HEK293 (cell line): ENCODE data around the gene RPAP3.

ENCODE experiments used
- CTCF ChIA-PET: fragments of 350-600 bp; formaldehyde crosslinking; extraction: SDS; loops from one replicate; lab custom pipeline; 2021; ENCODE audit warnings: antibody characterized with exemption; lab: Yijun Ruan, JAX
- POLR2A ChIA-PET: fragments of 300-600 bp; formaldehyde crosslinking; extraction: SDS; loops from one replicate; lab custom pipeline; 2020; ENCODE audit warnings: antibody characterized with exemption, inconsistent platforms; lab: Yijun Ruan, JAX
- H3K27ac ChIP-seq: fragments of 200-500 bp; sonication (Bioruptor generic); 2 replicates; pipeline ENCODE4 v1.5.1; 2014; ENCODE audit warnings: low read depth, low read length, control low read depth, inconsistent platforms; ENCODE audit errors: extremely low read depth
- H3K36me3 ChIP-seq, 2 experiments: fragments of 200-500 bp in 1 of 2; sonication (Bioruptor generic) in 1 of 2; 1 replicate in 1 of 2; 2 replicates in 1 of 2; pipeline ENCODE4 v1.5.1; 2014 to 2017; ENCODE audit warnings: inconsistent platforms in 2 of 2, low read length in 2 of 2; ENCODE audit not compliant: control insufficient read depth in 2 of 2, insufficient read depth in 1 of 2
- H3K4me1 ChIP-seq: fragments of 200-500 bp; sonication (Bioruptor generic); 2 replicates; pipeline ENCODE4 v1.5.1; 2014; ENCODE audit warnings: mild to moderate bottlenecking, low read length, inconsistent platforms; ENCODE audit not compliant: control insufficient read depth, insufficient read depth
- H3K4me3 ChIP-seq: 2 replicates; pipeline ENCODE4 v1.5.1; 2011; ENCODE audit warnings: low read depth, mild to moderate bottlenecking, control low read depth, low read length, moderate library complexity
- H3K9me3 ChIP-seq: fragments of 200-500 bp; sonication (Bioruptor generic); 2 replicates; pipeline ENCODE4 v1.5.1; 2014; ENCODE audit warnings: low read depth, low read length, inconsistent platforms; ENCODE audit not compliant: control insufficient read depth, insufficient read depth
- HOXD13 ChIP-seq: sonication (generic); formaldehyde crosslinking; IDR thresholded peaks from 2 replicates; pipeline ENCODE4 v1.8.0; 2022; ENCODE audit warnings: missing genetic modification reagents, borderline replicate concordance
- KLF10 ChIP-seq: fragments of 450-650 bp; IDR thresholded peaks from 2 replicates; pipeline ENCODE4 v1.5.1; 2018; ENCODE audit warnings: missing biosample characterization, mild to moderate bottlenecking, missing genetic modification characterization
- KLF7 ChIP-seq: fragments of 450-650 bp; formaldehyde crosslinking; IDR thresholded peaks from 2 replicates; pipeline ENCODE4 v1.5.1; 2016; ENCODE audit warnings: missing biosample characterization, missing genetic modification characterization, borderline replicate concordance
- KLF9 ChIP-seq: fragments of 450-650 bp; formaldehyde crosslinking; IDR thresholded peaks from 2 replicates; pipeline ENCODE4 v1.5.1; 2016; ENCODE audit warnings: missing biosample characterization, missing genetic modification characterization, low read depth
- PBX3 ChIP-seq: sonication (generic); formaldehyde crosslinking; IDR thresholded peaks from 2 replicates; pipeline ENCODE4 v1.8.1; 2022; ENCODE audit warnings: mild to moderate bottlenecking, moderate library complexity, missing genetic modification reagents
- SP7 ChIP-seq: fragments of 450-650 bp; formaldehyde crosslinking; IDR thresholded peaks from 2 replicates; pipeline ENCODE4 v1.5.1; 2016; ENCODE audit warnings: missing biosample characterization, missing genetic modification characterization
- WT1 ChIP-seq: fragments of 450-650 bp; formaldehyde crosslinking; IDR thresholded peaks from 2 replicates; pipeline ENCODE4 v1.5.1; 2016; ENCODE audit warnings: missing biosample characterization, missing genetic modification characterization
- ZBTB48 ChIP-seq: fragments of 450-650 bp; formaldehyde crosslinking; IDR thresholded peaks from 2 replicates; pipeline ENCODE4 v1.5.1; 2016; ENCODE audit warnings: missing biosample characterization, missing genetic modification characterization
- ZNF157 ChIP-seq: fragments of 450-650 bp; formaldehyde crosslinking; IDR thresholded peaks from 2 replicates; pipeline ENCODE4 v1.5.1; 2016; ENCODE audit warnings: missing biosample characterization, missing genetic modification characterization
- ZNF184 ChIP-seq: fragments of 450-650 bp; IDR thresholded peaks from 2 replicates; pipeline ENCODE4 v1.5.1; 2018; ENCODE audit warnings: missing biosample characterization, mild to moderate bottlenecking, missing genetic modification characterization
- ZNF266 ChIP-seq: fragments of 450-650 bp; formaldehyde crosslinking; IDR thresholded peaks from 2 replicates; pipeline ENCODE4 v1.5.1; 2016; ENCODE audit warnings: missing biosample characterization, missing genetic modification characterization, low read depth
- ZNF398 ChIP-seq: fragments of 450-650 bp; formaldehyde crosslinking; IDR thresholded peaks from 2 replicates; pipeline ENCODE4 v1.5.1; 2017; ENCODE audit warnings: missing biosample characterization, missing genetic modification characterization
- ZNF433 ChIP-seq: fragments of 450-650 bp; formaldehyde crosslinking; IDR thresholded peaks from 2 replicates; pipeline ENCODE4 v1.5.1; 2016; ENCODE audit warnings: missing biosample characterization, missing genetic modification characterization, low read depth
- ZNF510 ChIP-seq: fragments of 450-650 bp; formaldehyde crosslinking; IDR thresholded peaks from 2 replicates; pipeline ENCODE4 v1.5.1; 2018; ENCODE audit warnings: mild to moderate bottlenecking, missing genetic modification characterization, missing biosample characterization; ENCODE audit not compliant: insufficient replicate concordance
- ZNF530 ChIP-seq: fragments of 450-650 bp; formaldehyde crosslinking; IDR thresholded peaks from 2 replicates; pipeline ENCODE4 v1.5.1; 2016; ENCODE audit warnings: low read depth, missing biosample characterization, missing genetic modification characterization
- ZNF670 ChIP-seq: fragments of 450-650 bp; formaldehyde crosslinking; IDR thresholded peaks from 2 replicates; pipeline ENCODE4 v1.5.1; 2016; ENCODE audit warnings: missing biosample characterization, missing genetic modification characterization, low read depth
- ZNF843 ChIP-seq: fragments of 450-650 bp; formaldehyde crosslinking; IDR thresholded peaks from 2 replicates; pipeline ENCODE4 v1.5.1; 2016; ENCODE audit warnings: missing biosample characterization, missing genetic modification characterization
- ZSCAN5A ChIP-seq: fragments of 450-650 bp; formaldehyde crosslinking; IDR thresholded peaks from 2 replicates; pipeline ENCODE4 v1.5.1; 2016; ENCODE audit warnings: missing biosample characterization, missing genetic modification characterization
- TF ChIP-seq, protein P1 (sequence below): fragments of 450-650 bp; formaldehyde crosslinking; IDR thresholded peaks from 2 replicates; pipeline ENCODE4 v1.5.1; 2016; ENCODE audit warnings: missing biosample characterization, missing genetic modification characterization
- TF ChIP-seq, protein P2 (sequence below): fragments of 450-650 bp; formaldehyde crosslinking; IDR thresholded peaks from 2 replicates; pipeline ENCODE4 v1.5.1; 2016; ENCODE audit warnings: missing biosample characterization, missing genetic modification characterization

RPAP3 gene

GRCh38 chr12:47721431-47721973 lies 15.7 kb upstream of the RPAP3 start:
- Histone ChIP-seq H3K4me1 (peaks cover 5% of the 10 kb centered on the region), H3K4me3 (no peak overlapping the region), H3K36me3 (no peaks in the 10 kb centered on the region), H3K9me3 (no peaks in the 10 kb centered on the region), H3K27ac (no peak overlapping the region)
- ChIA-PET POLR2A (no interaction called here), CTCF (interaction anchor here (0.6 to 22.5 kb wide), 3 partner anchors 12 to 112 kb away, joined by 3 to 353 read pairs (median 6); no protein-coding TSS in a partner anchor)
- TF ChIP-seq KLF10: no peak
- no peak for TF ChIP-seq ZNF157 (tag by site-specific recombination)
- no peak for TF ChIP-seq KLF7
- TF ChIP-seq, protein P1, sequence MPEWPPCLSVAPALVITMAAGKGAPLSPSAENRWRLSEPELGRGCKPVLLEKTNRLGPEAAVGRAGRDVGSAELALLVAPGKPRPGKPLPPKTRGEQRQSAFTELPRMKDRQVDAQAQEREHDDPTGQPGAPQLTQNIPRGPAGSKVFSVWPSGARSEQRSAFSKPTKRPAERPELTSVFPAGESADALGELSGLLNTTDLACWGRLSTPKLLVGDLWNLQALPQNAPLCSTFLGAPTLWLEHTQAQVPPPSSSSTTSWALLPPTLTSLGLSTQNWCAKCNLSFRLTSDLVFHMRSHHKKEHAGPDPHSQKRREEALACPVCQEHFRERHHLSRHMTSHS (tag by site-specific recombination): no peak
- TF ChIP-seq WT1: no peak
- no peak for TF ChIP-seq ZNF670
- TF ChIP-seq ZNF433 (tag by site-specific recombination): no peak
- TF ChIP-seq ZNF266: no peak
- no peak for TF ChIP-seq HOXD13 (CRISPR knock-in tag)
- no peak for TF ChIP-seq ZNF510 (tag by site-specific recombination)
- no peak for TF ChIP-seq ZSCAN5A (tag by site-specific recombination)

DNA sequence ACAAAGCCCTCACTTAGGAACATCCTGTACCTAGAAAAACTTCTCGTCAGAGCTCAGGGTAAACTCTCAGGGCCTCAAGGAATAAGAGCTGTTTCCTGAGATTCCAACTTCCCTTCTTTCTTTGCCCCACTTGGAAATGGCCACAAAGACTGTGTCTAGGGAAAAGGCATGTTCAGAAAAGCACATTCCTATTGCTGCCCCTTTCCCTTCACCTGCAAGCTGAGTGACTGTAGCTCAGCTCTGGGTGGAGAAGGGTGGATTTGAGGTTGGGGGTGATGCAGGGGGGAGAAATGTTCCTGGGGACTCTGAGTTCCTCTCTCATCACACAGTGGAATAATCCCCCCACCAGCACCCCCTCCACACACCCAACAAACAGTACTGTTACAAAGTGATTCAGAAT lies 12.7 kb upstream of the RPAP3 start:
- ChIA-PET CTCF (interaction anchor here (0.7 to 22.5 kb wide), 15 partner anchors 7 to 899 kb away, joined by 3 to 353 read pairs (median 6); partner anchors contain the start of gene ENDOU), POLR2A (no interaction called here)
- Histone ChIP-seq H3K36me3 (no peaks in the 10 kb centered on the region), H3K4me1 (peaks cover 5% of the 10 kb centered on the region), H3K4me3 (no peak overlapping the region), H3K27ac (no peak overlapping the region), H3K9me3 (no peaks in the 10 kb centered on the region)
- TF ChIP-seq, protein P2, sequence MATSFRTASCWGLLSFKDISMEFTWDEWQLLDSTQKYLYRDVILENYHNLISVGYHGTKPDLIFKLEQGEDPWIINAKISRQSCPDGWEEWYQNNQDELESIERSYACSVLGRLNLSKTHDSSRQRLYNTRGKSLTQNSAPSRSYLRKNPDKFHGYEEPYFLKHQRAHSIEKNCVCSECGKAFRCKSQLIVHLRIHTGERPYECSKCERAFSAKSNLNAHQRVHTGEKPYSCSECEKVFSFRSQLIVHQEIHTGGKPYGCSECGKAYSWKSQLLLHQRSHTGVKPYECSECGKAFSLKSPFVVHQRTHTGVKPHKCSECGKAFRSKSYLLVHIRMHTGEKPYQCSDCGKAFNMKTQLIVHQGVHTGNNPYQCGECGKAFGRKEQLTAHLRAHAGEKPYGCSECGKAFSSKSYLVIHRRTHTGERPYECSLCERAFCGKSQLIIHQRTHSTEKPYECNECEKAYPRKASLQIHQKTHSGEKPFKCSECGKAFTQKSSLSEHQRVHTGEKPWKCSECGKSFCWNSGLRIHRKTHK (tag by site-specific recombination): no peak
- TF ChIP-seq ZNF843 (no peak), ZNF530 (tag by site-specific recombination) (0 out of 2 replicates have a peak, but pooled peaks have one; percentile 80)

DNA sequence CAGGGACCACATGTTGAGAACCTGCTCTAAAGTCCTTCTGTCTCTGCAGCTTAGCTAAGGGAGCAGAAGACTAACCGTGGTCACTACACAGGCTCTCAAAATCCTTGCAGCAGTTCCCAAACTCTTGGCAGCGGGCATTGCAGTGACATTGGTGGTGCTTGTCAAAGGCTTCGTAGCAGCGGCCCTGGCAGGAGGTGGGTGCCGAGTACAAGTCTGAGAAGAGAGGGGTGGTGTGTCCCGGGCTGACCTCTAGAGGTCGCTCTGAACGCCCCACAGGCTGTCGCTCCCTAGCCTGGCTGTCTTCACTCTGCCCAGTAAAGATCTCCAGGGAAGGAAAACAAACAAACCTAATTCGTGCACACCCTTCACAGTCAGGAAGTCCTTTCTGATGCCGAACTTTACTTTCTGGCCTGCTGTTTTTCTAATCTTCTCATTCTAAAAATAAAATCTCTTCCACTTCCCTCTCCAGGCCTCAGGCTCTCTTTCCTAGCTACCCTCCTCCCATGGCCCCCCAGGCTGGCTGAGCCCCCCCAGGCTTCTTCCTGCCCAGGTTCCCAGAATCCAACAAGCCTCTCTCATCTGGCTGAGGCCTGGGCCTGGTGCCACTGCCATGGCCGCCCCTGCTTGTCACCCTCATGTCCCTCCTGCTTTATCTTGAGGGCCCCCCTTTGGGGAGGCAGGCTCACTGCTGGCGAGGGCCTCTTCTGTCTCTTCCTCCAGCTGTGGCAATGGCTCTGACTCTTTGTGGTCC lies 11.8 kb upstream of the RPAP3 start:
- H3K36me3 ChIP-seq: no peaks in the 10 kb centered on the region
- peaks cover 5% of the 10 kb centered on the region for H3K4me1 ChIP-seq
- H3K4me3 ChIP-seq: no peak overlapping the region
- CTCF ChIA-PET: interaction anchor here (0.6 to 22.5 kb wide), 29 partner anchors 8 to 1097 kb away, joined by 3 to 353 read pairs (median 3); partner anchors contain the start of gene ENDOU
- no peaks in the 10 kb centered on the region for H3K9me3 ChIP-seq
- H3K27ac ChIP-seq: peak overlapping the region; percentile 68
- POLR2A ChIA-PET: interaction anchor here (1.0 kb wide), 2 partner anchors 12 to 64 kb away, joined by 3 read pairs; partner anchors contain the start of gene RPAP3
- TF ChIP-seq ZNF184 (tag by site-specific recombination): 0 out of 2 replicates have a peak, but pooled peaks have one; percentile 45
- TF ChIP-seq ZBTB48 (tag by site-specific recombination): peak; percentile 80
- peak; percentile 23; the same call in 1 of the 2 replicates for TF ChIP-seq KLF9 (tag by site-specific recombination)
- peak; percentile 58 for TF ChIP-seq SP7 (tag by site-specific recombination)
- 0 out of 2 replicates have a peak, but pooled peaks have one; percentile 28 for TF ChIP-seq PBX3 (CRISPR knock-in tag)
- 0 out of 2 replicates have a peak, but pooled peaks have one; percentile 25 for TF ChIP-seq ZNF398
